ENCODE results near the gene GPR143.

Gene GPR143

GRCh38 chrX:9707306-9708033 is 58.2 kb downstream of the GPR143 start:
- DNase-seq = no peak

GRCh38 chrX:9706421-9706820 is 59.2 kb downstream of the GPR143 start:
- no peak for DNase-seq

- DNase-seq = no peak
These were observed 60.7 kb downstream of the GPR143 start for GRCh38 chrX:9704876-9705465.

GRCh38 chrX:9703406-9703805 is 62.2 kb downstream of the GPR143 start:
- DNase-seq = no peak

- no peak for DNase-seq
These were observed 63.9 kb downstream of the GPR143 start for GRCh38 chrX:9701790-9702189.

- DNase-seq = no peak
These were observed 65.1 kb downstream of the GPR143 start for GRCh38 chrX:9700555-9700954.

GRCh38 chrX:9698576-9698975 is 67.1 kb downstream of the GPR143 start:
- no peak for DNase-seq

GRCh38 chrX:9693307-9694001 is 72.2 kb downstream of the GPR143 start:
- no peak for DNase-seq

GRCh38 chrX:9690046-9690445 is 75.6 kb downstream of the GPR143 start:
- DNase-seq = no peak

GRCh38 chrX:9688833-9689232 is 76.8 kb downstream of the GPR143 start:
- no peak for DNase-seq

- no peak for DNase-seq
These were observed 77.7 kb downstream of the GPR143 start for GRCh38 chrX:9687899-9688298.

- DNase-seq = no peak
These were observed 82.3 kb downstream of the GPR143 start for GRCh38 chrX:9683350-9683749.

GRCh38 chrX:9682861-9683260 is 82.8 kb downstream of the GPR143 start:
- no peak for DNase-seq

GRCh38 chrX:9682456-9682855 is 83.2 kb downstream of the GPR143 start:
- no peak for DNase-seq

- DNase-seq = no peak
These were observed 84.2 kb downstream of the GPR143 start for GRCh38 chrX:9681422-9681821.

GRCh38 chrX:9681011-9681410 is 84.6 kb downstream of the GPR143 start:
- no peak for DNase-seq

- no peak for DNase-seq
These were observed 87.3 kb downstream of the GPR143 start for GRCh38 chrX:9678215-9678965.

- no peak for DNase-seq
These were observed 88.4 kb downstream of the GPR143 start for GRCh38 chrX:9677098-9677739.

GRCh38 chrX:9676738-9677097 is 88.9 kb downstream of the GPR143 start:
- DNase-seq = no peak

GRCh38 chrX:9676306-9676705 is 89.3 kb downstream of the GPR143 start:
- no peak for DNase-seq

Measured in SIG-M5 (cell line).